Activated T-helper 1 cell treated with anti-CD3 and anti-CD28 coated beads, Interleukin-2, amount 50 U/mL, for 16 hours (primary cell): ENCODE measurements around the gene MLLT1.

Source experiments
- DNase-seq, 2 donors: peaks; one replicate each; pipeline ENCODE4 v3.0.0-alpha.2; 2020; ENCODE audit warnings: low read depth in 1 of 2, low spot score in 1 of 2

The MLLT1 gene

GRCh38 chr19:6223461-6224307 is 56.1 kb downstream of the MLLT1 start:
- no peak for DNase-seq

GRCh38 chr19:6222884-6223283 is 56.9 kb downstream of the MLLT1 start:
- DNase-seq: no peak

- no peak for DNase-seq
Measured at GRCh38 chr19:6221878-6222746, 57.7 kb downstream of the MLLT1 start.

GRCh38 chr19:6221220-6221877 is 58.4 kb downstream of the MLLT1 start:
- DNase-seq: no peak

- DNase-seq: no peak
Measured at GRCh38 chr19:6220385-6221191, 59.2 kb downstream of the MLLT1 start.

GRCh38 chr19:6219586-6220290 is 60.0 kb downstream of the MLLT1 start:
- DNase-seq: no peak

GRCh38 chr19:6219147-6219525 is 60.6 kb downstream of the MLLT1 start:
- DNase-seq: no peak

- peak; percentile 65 to 68 for DNase-seq
Measured at GRCh38 chr19:6218491-6219146, 61.2 kb downstream of the MLLT1 start.

- DNase-seq: no peak
Measured at GRCh38 chr19:6217752-6218334, 61.9 kb downstream of the MLLT1 start.

GRCh38 chr19:6216996-6217751 is 62.6 kb downstream of the MLLT1 start:
- DNase-seq: no peak

- DNase-seq: no peak
Measured at GRCh38 chr19:6216236-6216995, 63.4 kb downstream of the MLLT1 start.

GRCh38 chr19:6215701-6216235 is 64.0 kb downstream of the MLLT1 start:
- DNase-seq: no peak

- DNase-seq: no peak
Measured at GRCh38 chr19:6214881-6215541, 64.8 kb downstream of the MLLT1 start.

- no peak for DNase-seq
Measured at GRCh38 chr19:6213696-6214641, 65.8 kb downstream of the MLLT1 start.

GRCh38 chr19:6213266-6213595 is 66.5 kb downstream of the MLLT1 start:
- no peak for DNase-seq
